Measurements from ENCODE around the gene JUP.

The JUP gene

GRCh38 chr17:41724476-41725050 lies 61.9 kb downstream of the JUP start:
- no peak for TF ChIP-seq CTCF (IDR thresholded peaks at IDR 0.05; ENCODE audit: extremely low read depth, missing control alignments)

DNA sequence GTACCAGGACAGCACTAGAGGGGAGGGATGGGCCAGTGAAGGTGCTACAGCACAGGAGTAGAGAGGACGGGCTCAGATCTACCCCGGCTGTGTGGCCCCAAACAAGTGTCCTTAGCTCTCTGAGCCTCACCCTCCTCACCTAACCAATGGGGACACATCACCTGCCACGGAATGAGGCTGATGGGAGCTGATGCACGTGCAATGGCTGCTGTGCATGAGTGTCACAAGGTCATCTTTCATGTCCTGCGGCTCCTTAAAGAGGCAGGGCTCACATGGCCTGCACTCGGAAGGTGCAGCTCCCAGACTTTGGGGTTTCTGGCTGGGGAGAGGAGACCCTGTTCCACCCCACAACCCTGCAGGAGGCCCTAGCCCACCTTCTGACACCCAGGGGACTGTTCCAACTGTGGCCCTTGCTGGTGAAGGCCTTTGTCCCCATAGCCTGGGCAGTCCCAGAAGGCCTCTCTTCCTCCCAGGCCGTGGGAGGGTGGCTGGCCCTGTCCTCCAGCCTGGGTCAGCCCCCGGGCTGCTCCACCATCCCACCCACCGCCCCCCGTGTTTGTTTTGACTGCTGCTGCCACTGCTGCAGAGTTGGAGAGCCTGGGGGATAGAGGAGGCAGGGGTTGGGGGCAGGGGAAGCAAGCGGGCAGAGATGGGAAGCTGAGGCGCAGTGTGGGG lies 62.6 kb downstream of the JUP start:
- TF ChIP-seq CTCF (IDR thresholded peaks at IDR 0.05; ENCODE audit: extremely low read depth, missing control alignments): no peak
- DNase-seq (ENCODE audit: low spot score): no peak

More at GRCh38 chr17:41724476-41725050, 61.9 kb downstream of the JUP start:
- no peak for DNase-seq (ENCODE audit: low spot score)

DNA sequence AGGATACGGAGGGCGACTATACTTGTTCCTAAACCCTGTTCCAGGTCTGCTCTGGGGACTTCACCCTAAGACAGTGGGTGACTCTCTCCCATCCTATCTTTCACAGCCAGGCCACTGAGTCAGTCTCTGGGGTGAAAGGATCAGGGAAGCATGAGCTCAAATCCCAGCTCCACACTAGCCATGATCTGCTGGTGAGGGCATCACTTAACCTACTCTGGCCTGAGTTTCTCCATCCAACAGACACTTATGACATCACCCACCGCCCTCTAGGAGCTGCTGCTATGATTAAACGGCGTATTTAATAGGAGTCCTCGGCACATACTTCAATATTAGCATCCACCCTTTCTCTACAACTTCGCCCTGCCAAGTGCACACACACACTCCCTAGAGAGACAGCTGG lies 64.3 kb downstream of the JUP start:
- TF ChIP-seq CTCF (IDR thresholded peaks at IDR 0.05; ENCODE audit: extremely low read depth, missing control alignments): no peak
- no peak for DNase-seq (ENCODE audit: low spot score)

DNA sequence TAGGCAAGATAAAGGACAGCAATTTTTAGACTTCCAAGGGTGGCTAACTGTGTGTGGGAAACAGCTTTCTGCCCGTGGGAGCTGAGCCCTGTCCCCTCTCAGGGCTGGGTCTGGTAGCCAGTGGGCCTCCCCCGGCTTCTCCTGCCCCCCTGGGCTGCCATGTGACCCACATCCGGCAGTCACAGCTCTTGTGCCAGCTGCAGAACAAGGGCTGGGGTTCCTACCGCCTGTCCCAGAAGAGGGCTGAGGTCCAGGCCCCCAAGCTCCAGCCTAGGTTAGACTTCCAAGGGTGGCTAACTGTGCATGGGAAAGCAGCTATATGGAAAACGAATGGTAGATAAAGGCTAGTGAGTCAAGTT lies 68.2 kb downstream of the JUP start:
- no peak for DNase-seq (ENCODE audit: low spot score)
- TF ChIP-seq CTCF (IDR thresholded peaks at IDR 0.05; ENCODE audit: extremely low read depth, missing control alignments): no peak

DNA sequence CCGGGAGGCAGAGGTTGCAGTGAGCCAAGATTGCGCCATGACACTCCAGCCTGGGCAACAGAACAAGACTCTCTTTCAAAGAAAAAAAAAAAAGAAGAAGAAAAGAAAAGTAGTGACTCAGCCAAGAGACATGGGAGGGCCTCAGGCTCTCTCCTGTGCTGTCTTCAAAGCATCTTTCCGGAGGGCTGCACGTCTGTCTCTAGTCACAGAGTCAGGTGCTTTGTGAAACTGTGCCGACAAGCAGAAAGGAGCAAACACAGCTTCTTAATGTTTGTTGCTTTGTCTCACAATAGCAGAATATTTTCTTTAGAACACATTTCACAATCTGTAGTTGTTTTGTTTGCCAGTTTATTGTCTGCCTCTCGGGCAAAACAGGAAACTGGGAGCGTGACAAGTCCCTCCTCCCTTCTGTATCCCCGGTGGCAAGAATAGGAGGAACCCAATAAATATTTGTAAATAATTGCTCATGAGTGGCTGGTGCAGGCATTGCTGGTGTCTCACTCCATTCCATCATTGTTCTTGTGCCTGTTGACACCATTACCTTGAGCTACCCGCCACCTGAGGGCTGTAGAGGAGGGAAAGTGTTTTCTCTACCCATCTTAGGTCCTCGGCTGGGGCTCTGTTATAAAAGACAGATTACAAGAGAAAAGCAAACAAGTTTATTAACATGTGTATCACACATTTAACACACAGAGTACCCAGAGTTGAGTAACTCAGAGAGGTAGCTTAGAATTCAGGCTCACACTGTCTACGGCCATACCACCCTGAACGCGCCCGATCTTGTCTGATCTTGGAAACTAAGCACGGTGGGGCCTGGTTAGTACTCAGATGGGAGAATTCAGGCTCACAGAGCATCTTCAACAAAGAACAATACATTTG lies 68.9 kb downstream of the JUP start:
- no peak for DNase-seq (ENCODE audit: low spot score)
- TF ChIP-seq CTCF (IDR thresholded peaks at IDR 0.05; ENCODE audit: extremely low read depth, missing control alignments): no peak

DNA sequence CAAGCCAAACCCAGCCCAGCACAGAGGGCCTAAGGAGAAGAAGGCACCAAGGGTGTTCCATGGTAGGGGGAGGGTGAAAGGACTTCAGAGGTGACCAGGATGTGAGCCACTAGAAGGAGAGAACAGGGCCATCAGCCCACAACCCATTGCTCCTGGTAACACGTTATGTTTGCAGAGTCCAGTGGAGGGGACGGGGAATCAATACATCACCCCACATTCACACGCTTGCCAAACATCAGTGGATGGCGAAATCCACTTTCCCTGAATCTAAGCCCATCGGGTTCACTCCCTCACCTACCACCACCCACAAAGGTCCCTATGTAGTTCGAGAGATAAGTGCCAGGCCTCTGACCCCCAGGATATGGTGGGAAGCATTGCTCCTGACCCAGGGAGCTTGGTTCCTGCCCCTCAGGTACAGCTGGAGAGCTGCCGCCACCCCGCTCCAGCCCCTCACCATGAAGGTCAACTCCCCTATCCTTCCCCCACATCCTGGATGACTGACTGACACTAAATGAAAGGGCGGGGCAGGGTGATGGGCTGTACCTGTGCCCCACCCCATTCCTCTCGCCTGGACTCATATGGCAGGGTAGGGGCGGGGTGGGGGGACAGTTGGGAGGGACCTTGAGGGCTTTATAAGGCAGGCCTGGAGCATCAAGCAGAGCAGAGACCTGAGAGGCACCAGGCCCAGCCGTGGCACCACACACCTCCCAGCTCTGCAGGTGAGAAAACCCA lies 74.7 kb downstream of the JUP start, which contains the start of gene GAST:
Gene GAST, plus strand, starts transcription at position 663 of the 732 bp plus-strand sequence. CDS start 3,106 bp downstream, outside the sequence.
- DNase-seq (ENCODE audit: low spot score): no peak
- TF ChIP-seq CTCF (IDR thresholded peaks at IDR 0.05; ENCODE audit: extremely low read depth, missing control alignments): no peak
